IMR-90 (cell line): ENCODE data around the gene ABLIM3. TPM values are rescaled to one million over a fixed set of nuclear protein-coding genes. Genes with fewer than 3 reads are reported as not detected.

Experiments
- ATAC-seq: fragments of 200-7000 bp; cut with Tn5 transposase; 2 replicates; pipeline ENCODE4 v1.9.1; 2020; ENCODE audit warnings: low read depth, mild to moderate bottlenecking, moderate library complexity
- BruUV-seq: library from RNA; stranded (reverse); fragments of 400-500 nt; replicated peaks from 2 replicates; lab custom pipeline; 2021; lab: Mats Ljungman, UMichigan
- CTCF ChIA-PET: fragments of 300-600 bp; formaldehyde crosslinking; extraction: SDS; loops from one replicate; lab custom pipeline; 2021; ENCODE audit warnings: antibody characterized with exemption; lab: Yijun Ruan, JAX
- POLR2A ChIA-PET: fragments of 300-600 bp; sonication (Branson Sonifier 250); formaldehyde crosslinking; loops from one replicate; lab custom pipeline; 2022; ENCODE audit warnings: antibody characterized with exemption; ENCODE audit not compliant: unreplicated experiment; lab: Charles Lee
- DNase-seq: peaks from one replicate; pipeline ENCODE4 v3.0.0; 2013
- H2AFZ ChIP-seq: replicated peaks from 2 replicates; pipeline ENCODE3; 2013; ENCODE audit warnings: low read length, mild to moderate bottlenecking; ENCODE audit not compliant: poor library complexity
- H2AK5ac ChIP-seq: 2 replicates; pipeline ENCODE4 v1.6.1; 2013; ENCODE audit warnings: low read depth, low read length, inconsistent platforms
- H2AK9ac ChIP-seq: replicated peaks from 2 replicates; pipeline ENCODE3; 2013; ENCODE audit warnings: mild to moderate bottlenecking, low read depth, low read length, moderate library complexity; ENCODE audit not compliant: poor library complexity
- H2BK120ac ChIP-seq: 2 replicates; pipeline ENCODE4 v1.6.1; 2013; ENCODE audit warnings: low read depth, low read length, inconsistent platforms
- H2BK15ac ChIP-seq: 3 replicates; pipeline ENCODE4 v1.6.1; 2013; ENCODE audit warnings: low read depth, low read length, inconsistent platforms
- H2BK20ac ChIP-seq: 2 replicates; pipeline ENCODE4 v1.6.1; 2013; ENCODE audit warnings: low read depth, mild to moderate bottlenecking, inconsistent platforms, low read length, moderate library complexity
- H2BK5ac ChIP-seq: 2 replicates; pipeline ENCODE4 v1.6.1; 2013; ENCODE audit warnings: mild to moderate bottlenecking, low read depth, low read length, inconsistent platforms; ENCODE audit not compliant: poor library complexity, severe bottlenecking
- H3K14ac ChIP-seq: replicated peaks from 2 replicates; pipeline ENCODE4 v1.6.1; 2013; ENCODE audit warnings: low read depth, low read length, inconsistent platforms
- H3K18ac ChIP-seq: 2 replicates; pipeline ENCODE4 v1.6.1; 2013; ENCODE audit warnings: low read depth, low read length, control low read depth
- H3K23ac ChIP-seq: 2 replicates; pipeline ENCODE4 v1.6.1; 2013; ENCODE audit warnings: low read depth, low read length, inconsistent platforms
- H3K27ac ChIP-seq: 2 replicates; pipeline ENCODE4 v1.5.1; 2013; ENCODE audit warnings: mild to moderate bottlenecking, control low read depth, low read length; ENCODE audit not compliant: insufficient read depth
- H3K27me3 ChIP-seq: 2 replicates; pipeline ENCODE4 v1.6.1; 2013; ENCODE audit warnings: low read length; ENCODE audit not compliant: control insufficient read depth, insufficient read depth
- H3K36me3 ChIP-seq: 2 replicates; pipeline ENCODE4 v1.6.1; 2013; ENCODE audit warnings: low read length, mixed read lengths; ENCODE audit not compliant: control insufficient read depth, insufficient read depth
- H3K4ac ChIP-seq: 2 replicates; pipeline ENCODE4 v1.6.1; 2013; ENCODE audit warnings: low read depth, low read length, inconsistent platforms
- H3K4me1 ChIP-seq: 2 replicates; pipeline ENCODE4 v1.6.1; 2013; ENCODE audit warnings: low read length, mixed read lengths; ENCODE audit not compliant: control insufficient read depth, insufficient read depth
- H3K4me2 ChIP-seq: 2 replicates; pipeline ENCODE4 v1.6.1; 2013; ENCODE audit warnings: low read depth, mild to moderate bottlenecking, control low read depth, low read length, moderate library complexity
- H3K4me3 ChIP-seq: 2 replicates; pipeline ENCODE4 v1.5.1; 2013; ENCODE audit warnings: low read depth, mild to moderate bottlenecking, control low read depth, low read length, moderate library complexity; ENCODE audit not compliant: insufficient read depth
- H3K56ac ChIP-seq: 2 replicates; pipeline ENCODE4 v1.6.1; 2013; ENCODE audit warnings: low read length, inconsistent platforms; ENCODE audit not compliant: insufficient read depth; ENCODE audit errors: extremely low read depth
- H3K79me1 ChIP-seq, 2 experiments: 2 replicates each; pipeline ENCODE4 v1.6.1; 2013; ENCODE audit warnings: low read length in 2 of 2, inconsistent platforms in 1 of 2, low read depth in 1 of 2
- H3K9ac ChIP-seq: 2 replicates; pipeline ENCODE4 v1.6.1; 2013; ENCODE audit warnings: low read depth, low read length, control low read depth
- H3K9me1 ChIP-seq: 2 replicates; pipeline ENCODE4 v1.6.1; 2013; ENCODE audit warnings: low read length, inconsistent platforms; ENCODE audit not compliant: insufficient read depth
- H3K9me3 ChIP-seq: 2 replicates; pipeline ENCODE4 v1.6.1; 2013; ENCODE audit warnings: low read length; ENCODE audit not compliant: control insufficient read depth, insufficient read depth
- H4K20me1 ChIP-seq: 2 replicates; pipeline ENCODE4 v1.6.1; 2013; ENCODE audit warnings: low read length, inconsistent platforms; ENCODE audit not compliant: insufficient read depth
- H4K5ac ChIP-seq: 2 replicates; pipeline ENCODE4 v1.6.1; 2013; ENCODE audit warnings: mild to moderate bottlenecking, low read depth, low read length, control low read depth
- H4K8ac ChIP-seq, 2 experiments: 2 replicates each; pipeline ENCODE4 v1.6.1; 2013; ENCODE audit warnings: low read depth in 2 of 2, low read length in 2 of 2, control low read depth in 1 of 2, inconsistent platforms in 1 of 2
- H4K91ac ChIP-seq: 2 replicates; pipeline ENCODE4 v1.6.1; 2013; ENCODE audit warnings: low read depth, low read length, inconsistent platforms; ENCODE audit not compliant: insufficient read depth
- BHLHE40 ChIP-seq: fragments of 150-350 bp; IDR thresholded peaks from 2 replicates; pipeline ENCODE4 v1.6.1; 2016; ENCODE audit warnings: mild to moderate bottlenecking, low read depth, low read length
- CEBPB ChIP-seq: IDR thresholded peaks from 2 replicates; pipeline ENCODE4 v1.6.1; 2012; ENCODE audit warnings: low read depth, low read length, improper control_type of control experiment
- CHD1 ChIP-seq: IDR thresholded peaks from 2 replicates; pipeline ENCODE4 v1.6.1; 2012; ENCODE audit warnings: low read depth, low read length, improper control_type of control experiment
- CTCF ChIP-seq: conservative IDR thresholded peaks from 2 replicates; pipeline ENCODE4 v1.5.1; 2012; ENCODE audit warnings: mild to moderate bottlenecking, low read depth, low read length, improper control_type of control experiment
- FOS ChIP-seq: fragments of 150-350 bp; IDR thresholded peaks from 2 replicates; pipeline ENCODE4 v1.6.1; 2016; ENCODE audit warnings: low read depth, low read length
- MAFK ChIP-seq: IDR thresholded peaks from 2 replicates; pipeline ENCODE4 v1.6.1; 2012; ENCODE audit warnings: low read depth, low read length, improper control_type of control experiment
- MAZ ChIP-seq: IDR thresholded peaks from 2 replicates; pipeline ENCODE4 v1.6.1; 2012; ENCODE audit warnings: low read depth, mild to moderate bottlenecking, low read length, improper control_type of control experiment, moderate library complexity, borderline replicate concordance
- MXI1 ChIP-seq: IDR thresholded peaks from 2 replicates; pipeline ENCODE4 v1.6.1; 2012; ENCODE audit warnings: low read depth, mild to moderate bottlenecking, low read length, moderate library complexity, borderline replicate concordance
- NFE2L2 ChIP-seq: fragments of 150-350 bp; IDR thresholded peaks from 2 replicates; pipeline ENCODE4 v1.6.1; 2016; ENCODE audit warnings: low read depth, mild to moderate bottlenecking, low read length
- POLR2A ChIP-seq: IDR thresholded peaks from 2 replicates; pipeline ENCODE4 v1.6.1; 2012; ENCODE audit warnings: mild to moderate bottlenecking, low read depth, low read length
- RAD21 ChIP-seq: IDR thresholded peaks from 2 replicates; pipeline ENCODE4 v1.6.1; 2012; ENCODE audit warnings: low read length, improper control_type of control experiment
- RCOR1 ChIP-seq: IDR thresholded peaks from 2 replicates; pipeline ENCODE4 v1.6.1; 2012; ENCODE audit warnings: mild to moderate bottlenecking, low read length, improper control_type of control experiment; ENCODE audit not compliant: insufficient replicate concordance
- RFX5 ChIP-seq: IDR thresholded peaks from 2 replicates; pipeline ENCODE4 v1.8.0; 2012; ENCODE audit warnings: low read depth, mild to moderate bottlenecking, low read length, moderate library complexity
- SMC3 ChIP-seq: fragments of 150-350 bp; IDR thresholded peaks from 2 replicates; pipeline ENCODE4 v1.6.1; 2016; ENCODE audit warnings: low read depth, mild to moderate bottlenecking, antibody characterized with exemption, low read length, moderate library complexity
- USF2 ChIP-seq: fragments of 150-350 bp; IDR thresholded peaks from 2 replicates; pipeline ENCODE4 v1.6.1; 2017; ENCODE audit warnings: mild to moderate bottlenecking, antibody characterized with exemption, low read length, low read depth
- WGBS, 2 experiments: methylation state at CpG; one replicate each; pipeline versions ENCODE4 v1.1.5 to v1.1.7; 2013; ENCODE audit warnings: missing lambda C conversion rate in 2 of 2; ENCODE audit not compliant: insufficient read length in 1 of 2; ENCODE audit errors: extremely low coverage in 2 of 2; 5-methylcytosine and 5-hydroxymethylcytosine counted together
- dilution Hi-C: fragments of 300-500 bp; cut with HindIII; formaldehyde crosslinking; loops from one replicate; pipeline ENCODE4 v1.14.3; 2018; ENCODE audit warnings: low sequenced_read_pairs; ENCODE audit not compliant: unreplicated experiment
- in situ Hi-C: fragments of 300-500 bp; cut with MboI; formaldehyde crosslinking; loops from 3 replicates; pipeline ENCODE4 v1.14.3; 2019; ENCODE audit warnings: low sequenced_read_pairs, inconsistent platforms, mixed read lengths
- intact Hi-C: fragments of 100-400 bp; cut with micrococcal nuclease; formaldehyde crosslinking; loops from 2 replicates; pipeline ENCODE4 v1.10.0; 2022
- polyA plus RNA-seq, 3 experiments: library from polyadenylated mRNA; depleted of rRNA; stranded (reverse); fragments of >200 nt; gene quantifications; 2 replicates each; pipeline ENCODE4 v1.2.3, GENCODE V29; 2012; ENCODE audit warnings: low replicate concordance in 1 of 3
- total RNA-seq: library from RNA; depleted of rRNA; stranded (reverse); fragments of >200 nt; gene quantifications from 2 replicates; pipeline ENCODE4 v1.2.3, GENCODE V29; 2012
- TF ChIP-seq, protein P1 (sequence below): fragments of 150-350 bp; IDR thresholded peaks from 2 replicates; pipeline ENCODE4 v1.6.1; 2016; ENCODE audit warnings: low read depth, mild to moderate bottlenecking, low read length, moderate library complexity, borderline replicate concordance

ABLIM3 gene
- total and polyA plus RNA-seq, 2 of the 4 experiments (the other 2 are of a cell fraction), result 33.3 to 69.9 TPM

- H2BK20ac ChIP-seq, result no peak overlapping the region
- BruUV-seq, result no TSS peak
- H4K20me1 ChIP-seq, result no peaks in the 10 kb centered on the region
- H3K4ac ChIP-seq, result no peak overlapping the region
- intact Hi-C loops (loop anchor here (5.0 kb wide), 2 partner anchors 300 to 635 kb away; partner anchors contain the start of gene ADRB2), dilution Hi-C loops (no loop called here), in situ Hi-C loops (no loop called here)
- H3K23ac ChIP-seq, result no peak overlapping the region
- no peaks in the 10 kb centered on the region for H3K27me3 ChIP-seq
- H3K4me1 ChIP-seq, result peaks cover 10% of the 10 kb centered on the region
- no peak overlapping the region for H2BK120ac ChIP-seq
- H3K9ac ChIP-seq, result no peak overlapping the region
- H2AK5ac ChIP-seq, result no peak overlapping the region
- WGBS, 2 experiments, result no CpG with 5 or more reads among the region's 3 CpGs
- ChIA-PET CTCF (no interaction called here), POLR2A (no interaction called here)
- no peaks in the 10 kb centered on the region for H3K79me1 ChIP-seq
- no peak overlapping the region for H3K4me3 ChIP-seq
- H3K9me1 ChIP-seq, result peaks cover 4% of the 10 kb centered on the region; the same call in 1 of the 2 replicates
- H3K56ac ChIP-seq, result no peak overlapping the region
- H4K8ac ChIP-seq, result no peak overlapping the region
- no peak overlapping the region for H3K14ac ChIP-seq
- H3K4me2 ChIP-seq, result no peak overlapping the region
- no peak overlapping the region for H4K91ac ChIP-seq
- H2AK9ac ChIP-seq, result no peak overlapping the region
- H4K5ac ChIP-seq, result no peak overlapping the region
- H2AFZ ChIP-seq, result no peak overlapping the region
- ATAC-seq (no peak), DNase-seq (no peak)
- TF ChIP-seq MAFK (no peak), NFE2L2 (no peak), POLR2A (no peak), CEBPB (no peak), RAD21 (no peak), MAZ (no peak), RFX5 (no peak), RCOR1 (no peak), SMC3 (no peak), CHD1 (no peak), USF2 (no peak), CTCF (no peak), MXI1 (no peak), FOS (no peak), BHLHE40 (no peak)
- TF ChIP-seq, protein P1, sequence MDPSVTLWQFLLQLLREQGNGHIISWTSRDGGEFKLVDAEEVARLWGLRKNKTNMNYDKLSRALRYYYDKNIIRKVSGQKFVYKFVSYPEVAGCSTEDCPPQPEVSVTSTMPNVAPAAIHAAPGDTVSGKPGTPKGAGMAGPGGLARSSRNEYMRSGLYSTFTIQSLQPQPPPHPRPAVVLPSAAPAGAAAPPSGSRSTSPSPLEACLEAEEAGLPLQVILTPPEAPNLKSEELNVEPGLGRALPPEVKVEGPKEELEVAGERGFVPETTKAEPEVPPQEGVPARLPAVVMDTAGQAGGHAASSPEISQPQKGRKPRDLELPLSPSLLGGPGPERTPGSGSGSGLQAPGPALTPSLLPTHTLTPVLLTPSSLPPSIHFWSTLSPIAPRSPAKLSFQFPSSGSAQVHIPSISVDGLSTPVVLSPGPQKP, result no peak
- H2BK15ac ChIP-seq, result no peak overlapping the region
- no peak overlapping the region for H2BK5ac ChIP-seq
- H3K9me3 ChIP-seq, result no peaks in the 10 kb centered on the region
- no peaks in the 10 kb centered on the region for H3K36me3 ChIP-seq
- no peak overlapping the region for H3K27ac ChIP-seq
- H3K18ac ChIP-seq, result no peak overlapping the region
Observed at GRCh38 chr5:149127394-149127955, 13.8 kb upstream of the ABLIM3 start.
